Heart right ventricle (tissue), 16 donors: Measurements from ENCODE around the gene HLA-DPA1. TPM values are rescaled to one million over a fixed set of nuclear protein-coding genes. Genes with fewer than 3 reads are reported as not detected.

Experiments used
- ATAC-seq, 8 donors: fragments of 200-7000 bp; cut with Tn5 transposase; one replicate each; pipeline ENCODE4 v1.9.1; 2020; ENCODE audit warnings: mild to moderate bottlenecking in 8 of 8, moderate library complexity in 8 of 8, moderate number of reproducible peaks in 1 of 8
- DNase-seq, 2 donors: peaks; one replicate each; pipeline ENCODE4 v3.0.0-alpha.2; 2020
- H3K27ac ChIP-seq, 10 donors: fragments of 200-600 bp; sonication (generic) in 2 of 10; one replicate each; pipeline versions ENCODE4 v1.5.0 to v1.8.0; 2020 to 2022; ENCODE audit warnings: mild to moderate bottlenecking in 3 of 10
- H3K27me3 ChIP-seq, 7 donors: fragments of 200-600 bp; one replicate each; pipeline ENCODE4 v1.8.0; 2021 to 2022; ENCODE audit warnings: mild to moderate bottlenecking in 2 of 7
- H3K36me3 ChIP-seq, 9 donors: fragments of 200-600 bp; sonication (generic) in 1 of 9; one replicate each; pipeline versions ENCODE4 v1.5.0 to v1.8.0; 2020 to 2022; ENCODE audit warnings: mild to moderate bottlenecking in 2 of 9
- H3K4me1 ChIP-seq, 9 donors: fragments of 200-600 bp; sonication (generic) in 1 of 9; one replicate each; pipeline versions ENCODE4 v1.5.0 to v1.8.0; 2020 to 2022; ENCODE audit warnings: mild to moderate bottlenecking in 4 of 9
- H3K4me3 ChIP-seq, 10 donors: fragments of 200-600 bp; sonication (generic) in 2 of 10; one replicate each; pipeline versions ENCODE4 v1.5.0 to v1.8.0; 2020 to 2022; ENCODE audit warnings: mild to moderate bottlenecking in 7 of 10, moderate library complexity in 2 of 10
- H3K9me3 ChIP-seq, 11 donors: fragments of 200-600 bp in 10 of 11; sonication (generic) in 2 of 11; one replicate each; pipeline versions ENCODE4 v1.5.0 to v1.8.0; 2013 to 2022; ENCODE audit warnings: mild to moderate bottlenecking in 2 of 11, control low read depth in 1 of 11, moderate library complexity in 1 of 11
- WGBS, 2 donors: extraction: QIAGEN DNeasy Blood & Tissue Kit; methylation state at CpG; one replicate each; pipeline ENCODE4 v1.1.7; 2013; ENCODE audit warnings: inconsistent platforms in 1 of 2; 5-methylcytosine and 5-hydroxymethylcytosine counted together
- intact Hi-C, 10 donors: fragments of 100-400 bp; cut with DNase I; formaldehyde crosslinking; loops; one replicate each; pipeline versions ENCODE4 v1.11.1 to v1.14.2; 2022
- polyA plus RNA-seq, 2 donors: library from polyadenylated mRNA; stranded (reverse); fragments of 200-250 nt; gene quantifications; one replicate each; pipeline ENCODE4 v1.2.3, GENCODE V29; 2013
- total RNA-seq, 10 donors: library from RNA; stranded (reverse); fragmentation: NEBNext Ultra II Directional in 3 of 10; extraction: Animal tissue kit (Norgen Biotek cat#: 25700) in 3 of 10; gene quantifications; one replicate each; pipeline versions ENCODE4 v1.2.1 to v1.2.4, GENCODE V29; 2021 to 2023
- TF ChIP-seq, protein P1 (sequence below), 9 donors: fragments of 200-600 bp; sonication (generic) in 2 of 9; IDR thresholded peaks; one replicate each; pipeline versions ENCODE4 v1.5.0 to v1.8.0; 2021 to 2022; ENCODE audit warnings: antibody characterized with exemption in 9 of 9, mild to moderate bottlenecking in 5 of 9, moderate library complexity in 1 of 9
- donor health status: Arrhythmogenic right ventricular cardiomyopathy.
- donor health status: ischemic (EF 13 %, LVEDD 7.1; RV severe dilation, severe dysfunction).
- donor health status: healthy with polysubstance abuse.
- donor health status: DM: no; HTN: yes; CAD: no.
- donor health status: DM: no; HTN: no; CAD: no.
- donor health status: ischemic (EF 25% LVEDD 6.9; RV normal size, moderate dysfunction).
- donor health status: ischemic (EF 25% LVEDD 5.7; RV mildly dilated, moderate dysfunction).
- donor health status: healthy.
- donor health status: DM: yes; HTN: yes; CAD: no.
- donor health status: Ischemic cardiomyopathy.
- donor health status: ischemic (EF 35%, LVEDD 5.7; RV mildly dilated, moderate dysfunction).
- donor health status: nonischemic (EF 11% LVEDD 7.7; RV severe dilation, severe dysfunction).
- donor health status: DM: yes; HTN: yes; CAD: no.
- donor health status: PGD.
- donor health status: ischemic (EF 29% LVEDD 5.4; RV normal size, mild dysfunction).
- donor health status: nonischemic (EF 23%, LVEDD 6.1; RV moderate dilation, normal function).

Gene HLA-DPA1
- total and polyA plus RNA-seq, 12 donors = 17.8 to 328 (median 47.5) TPM

DNA sequence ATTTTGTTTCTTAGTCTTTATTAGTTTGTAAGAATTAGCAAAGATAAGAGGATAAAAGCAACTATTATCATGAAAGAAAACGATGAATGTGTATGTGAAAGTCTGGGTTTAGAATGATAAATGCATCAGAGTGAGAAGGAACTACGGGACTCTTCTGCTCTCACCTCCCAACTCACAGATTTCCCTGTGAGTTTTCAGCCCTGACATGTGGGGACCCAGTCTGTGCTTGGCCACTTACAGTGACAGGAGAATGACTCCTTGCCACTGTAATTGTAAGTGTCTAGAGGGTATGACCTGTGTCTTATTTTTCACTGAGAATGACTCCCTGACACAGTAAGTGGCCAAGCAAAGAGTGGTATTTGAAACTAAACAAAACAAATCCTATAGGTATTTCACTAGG, 2.5 kb downstream of the HLA-DPA1 start:
- intact Hi-C loops = no loop called here
- TF ChIP-seq, protein P1, sequence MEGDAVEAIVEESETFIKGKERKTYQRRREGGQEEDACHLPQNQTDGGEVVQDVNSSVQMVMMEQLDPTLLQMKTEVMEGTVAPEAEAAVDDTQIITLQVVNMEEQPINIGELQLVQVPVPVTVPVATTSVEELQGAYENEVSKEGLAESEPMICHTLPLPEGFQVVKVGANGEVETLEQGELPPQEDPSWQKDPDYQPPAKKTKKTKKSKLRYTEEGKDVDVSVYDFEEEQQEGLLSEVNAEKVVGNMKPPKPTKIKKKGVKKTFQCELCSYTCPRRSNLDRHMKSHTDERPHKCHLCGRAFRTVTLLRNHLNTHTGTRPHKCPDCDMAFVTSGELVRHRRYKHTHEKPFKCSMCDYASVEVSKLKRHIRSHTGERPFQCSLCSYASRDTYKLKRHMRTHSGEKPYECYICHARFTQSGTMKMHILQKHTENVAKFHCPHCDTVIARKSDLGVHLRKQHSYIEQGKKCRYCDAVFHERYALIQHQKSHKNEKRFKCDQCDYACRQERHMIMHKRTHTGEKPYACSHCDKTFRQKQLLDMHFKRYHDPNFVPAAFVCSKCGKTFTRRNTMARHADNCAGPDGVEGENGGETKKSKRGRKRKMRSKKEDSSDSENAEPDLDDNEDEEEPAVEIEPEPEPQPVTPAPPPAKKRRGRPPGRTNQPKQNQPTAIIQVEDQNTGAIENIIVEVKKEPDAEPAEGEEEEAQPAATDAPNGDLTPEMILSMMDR (IDR thresholded peaks at IDR 0.05) = no peak
- Histone ChIP-seq H3K36me3 (peaks cover 0 to 44% (median 11%) of the 10 kb centered on the region in 9 donors), H3K27me3 (no peaks in the 10 kb centered on the region), H3K27ac (peak overlapping the region in 1 of 10 donors; percentile 96), H3K4me3 (peak overlapping the region in 6 of 10 donors; percentile 22 to 62 (median 56)), H3K4me1 (peaks cover 0 to 41% (median 4%) of the 10 kb centered on the region in 9 donors), H3K9me3 (peaks cover 0 to 5% (median 0%) of the 10 kb centered on the region in 11 donors)
- no peak for DNase-seq
- ATAC-seq = no peak
- 0 to 41% methylated on average over 2 of the region's 2 CpGs for WGBS, 2 donors

DNA sequence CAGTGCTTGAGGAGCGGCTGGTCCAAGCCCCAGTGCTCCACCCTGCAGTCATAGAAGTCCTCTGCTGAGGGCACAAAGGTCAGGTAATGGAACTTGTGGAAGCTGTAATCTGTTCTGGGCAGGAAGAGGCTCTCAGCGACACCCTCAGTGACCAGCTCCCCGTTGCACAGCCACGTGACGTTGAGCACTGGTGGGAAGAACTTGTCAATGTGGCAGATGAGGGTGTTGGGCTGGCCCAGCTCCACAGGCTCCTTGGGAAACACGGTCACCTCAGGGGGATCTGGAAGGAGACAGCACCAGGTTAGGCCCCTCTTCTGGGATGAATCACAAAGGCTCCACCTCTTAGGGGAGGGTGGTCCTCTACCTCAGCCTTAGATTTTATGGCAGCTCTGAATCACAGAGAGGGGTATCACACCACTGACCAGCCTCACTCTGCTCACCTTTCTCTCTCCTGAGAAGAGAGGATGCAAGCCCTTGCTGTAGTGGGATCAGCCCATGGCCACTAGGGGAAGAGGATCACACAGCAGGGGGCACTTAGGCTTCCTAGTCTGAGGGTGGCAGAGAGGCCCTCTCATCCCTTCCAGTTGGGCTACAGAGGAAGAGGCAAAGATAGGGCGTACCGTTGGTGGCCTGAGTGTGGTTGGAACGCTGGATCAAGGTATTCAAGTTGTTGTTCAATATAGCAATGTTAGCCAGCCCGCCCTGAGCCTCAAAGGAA, 4.3 kb downstream of the HLA-DPA1 start:
- no peak for DNase-seq
- WGBS, 2 donors = 46 to 78% methylated on average over 10 of the region's 10 CpGs
- peaks cover 0 to 59% (median 11%) of the 10 kb centered on the region in 9 donors for H3K36me3 ChIP-seq
- TF ChIP-seq, protein P1 (IDR thresholded peaks at IDR 0.05) = no peak
- no peak overlapping the region for H3K27ac ChIP-seq
- ATAC-seq = no peak
- H3K4me1 ChIP-seq = peaks cover 0 to 26% (median 0%) of the 10 kb centered on the region in 9 donors
- intact Hi-C loops = no loop called here
- peaks cover 0 to 5% (median 0%) of the 10 kb centered on the region in 11 donors for H3K9me3 ChIP-seq
- H3K27me3 ChIP-seq = no peaks in the 10 kb centered on the region
- H3K4me3 ChIP-seq = no peak overlapping the region

DNA sequence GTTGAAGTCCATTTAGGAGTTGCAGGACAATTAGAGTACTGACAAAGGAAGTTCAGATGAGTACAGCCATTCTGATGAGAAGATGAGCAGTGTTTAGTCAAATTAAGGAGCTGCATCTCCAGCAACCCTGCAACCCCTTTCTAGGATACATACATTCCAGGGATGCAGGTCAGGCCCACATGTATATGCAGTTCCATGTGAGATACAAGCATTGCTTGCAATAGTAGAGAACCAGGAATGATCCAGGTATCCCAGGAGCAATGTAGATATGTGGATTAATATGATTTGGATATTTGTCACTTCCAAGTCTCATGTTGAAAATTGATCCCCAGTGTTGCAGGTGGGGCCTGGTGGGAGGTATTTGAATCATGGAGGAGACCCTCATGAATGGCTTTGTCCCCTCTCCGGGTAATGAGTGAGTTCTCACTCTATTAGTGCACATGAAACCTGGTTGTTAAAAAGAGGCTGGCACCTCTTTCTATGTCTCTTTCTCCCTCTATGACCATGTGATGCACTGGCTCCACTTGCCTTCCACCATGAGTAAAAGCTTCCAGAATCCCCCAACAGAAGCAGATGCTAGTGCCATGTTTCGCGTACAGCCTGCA, 6.4 kb downstream of the HLA-DPA1 start:
- no peak overlapping the region for H3K27ac ChIP-seq
- TF ChIP-seq, protein P1 (IDR thresholded peaks at IDR 0.05) = no peak
- no peak for DNase-seq

DNA sequence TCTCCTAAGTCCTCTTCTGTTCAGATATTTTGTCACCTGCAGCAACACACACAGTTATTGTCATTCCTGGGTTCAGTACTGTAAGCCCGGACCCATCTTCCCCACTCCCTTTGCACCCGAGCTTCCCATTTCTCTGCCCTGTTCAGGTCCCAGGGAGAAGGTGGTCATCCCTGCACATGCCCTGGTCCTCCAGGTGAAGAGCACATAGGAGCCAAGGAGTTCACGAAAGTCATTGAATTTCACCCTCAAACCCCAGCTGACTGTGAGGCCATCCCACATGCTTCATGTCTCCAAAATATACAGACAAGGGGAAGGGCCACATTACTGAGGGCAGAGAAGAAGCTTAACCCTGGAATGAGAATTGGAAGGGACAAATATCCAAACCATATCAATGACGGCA, 8.1 kb downstream of the HLA-DPA1 start:
- intact Hi-C loops = no loop called here
- H3K4me3 ChIP-seq = no peak overlapping the region
- no peak for DNase-seq
- TF ChIP-seq, protein P1 (IDR thresholded peaks at IDR 0.05) = no peak
- H3K27ac ChIP-seq = peak overlapping the region in 1 of 10 donors; percentile 14
- H3K27me3 ChIP-seq = no peaks in the 10 kb centered on the region
- peaks cover 0 to 5% (median 0%) of the 10 kb centered on the region in 11 donors for H3K9me3 ChIP-seq
- peaks cover 0 to 59% (median 11%) of the 10 kb centered on the region in 9 donors for H3K36me3 ChIP-seq
- H3K4me1 ChIP-seq = no peaks in the 10 kb centered on the region
- 33 to 64% methylated on average over 4 of the region's 4 CpGs for WGBS, 2 donors
- no peak for ATAC-seq

More for the DNA sequence above, 6.4 kb downstream of the HLA-DPA1 start:
- peaks cover 0 to 12% (median 0%) of the 10 kb centered on the region in 9 donors for H3K4me1 ChIP-seq
- WGBS, 2 donors = 0 to 61% methylated on average over 2 to 3 of the region's 3 CpGs
- intact Hi-C loops = no loop called here
- H3K27me3 ChIP-seq = no peaks in the 10 kb centered on the region
- no peak overlapping the region for H3K4me3 ChIP-seq
- peaks cover 0 to 59% (median 11%) of the 10 kb centered on the region in 9 donors for H3K36me3 ChIP-seq
- no peak for ATAC-seq
- peaks cover 0 to 5% (median 0%) of the 10 kb centered on the region in 11 donors for H3K9me3 ChIP-seq
